WTC11 (cell line): Measurements from ENCODE around the gene ABHD15. TPM values are rescaled to one million over a fixed set of nuclear protein-coding genes. Genes with fewer than 3 reads are reported as not detected.

Source experiments
- ATAC-seq: fragments of 200-7000 bp; cut with Tn5 transposase; 2 replicates; pipeline ENCODE4 v1.10.0; 2021; ENCODE audit warnings: mild to moderate bottlenecking, moderate library complexity
- CTCF ChIA-PET: fragments of 300-600 bp; sonication (Branson Sonifier 250); formaldehyde crosslinking; loops from one replicate; lab custom pipeline; 2021; ENCODE audit warnings: antibody characterized with exemption; lab: Charles Lee
- POLR2A ChIA-PET: fragments of 350-600 bp; sonication (Branson Sonifier 250); formaldehyde crosslinking; loops from one replicate; lab custom pipeline; 2021; ENCODE audit warnings: antibody characterized with exemption; lab: Charles Lee
- DNase-seq: peaks from one replicate; pipeline ENCODE4 v3.0.0; 2021; ENCODE audit warnings: low spot score
- H3K27ac Mint-ChIP-seq: 2 replicates; pipeline ENCODE4 v1.8.0; 2021; ENCODE audit warnings: mixed read lengths
- H3K27me3 Mint-ChIP-seq: 2 replicates; pipeline ENCODE4 v1.8.0; 2021; ENCODE audit warnings: low read depth, mild to moderate bottlenecking, moderate library complexity, mixed read lengths
- H3K36me3 Mint-ChIP-seq: 2 replicates; pipeline ENCODE4 v1.8.0; 2021; ENCODE audit warnings: mixed read lengths
- H3K4me1 Mint-ChIP-seq: 2 replicates; pipeline ENCODE4 v1.8.0; 2022; ENCODE audit warnings: mixed read lengths
- H3K4me3 Mint-ChIP-seq: 2 replicates; pipeline ENCODE4 v1.8.0; 2021; ENCODE audit warnings: mild to moderate bottlenecking, moderate library complexity, mixed read lengths
- H3K9me3 Mint-ChIP-seq: 2 replicates; pipeline ENCODE4 v1.8.0; 2021; ENCODE audit warnings: mixed read lengths
- ARID4B ChIP-seq: sonication (generic); formaldehyde crosslinking; IDR thresholded peaks from 2 replicates; pipeline ENCODE4 v1.8.0; 2023; ENCODE audit warnings: missing genetic modification reagents, mild to moderate bottlenecking, borderline replicate concordance
- FOXP1 ChIP-seq: sonication (generic); formaldehyde crosslinking; IDR thresholded peaks from 2 replicates; pipeline ENCODE4 v1.8.0; 2022; ENCODE audit warnings: missing genetic modification reagents, mild to moderate bottlenecking, moderate library complexity, borderline replicate concordance
- FOXP4 ChIP-seq: sonication (generic); formaldehyde crosslinking; IDR thresholded peaks from 2 replicates; pipeline ENCODE4 v1.8.0; 2022; ENCODE audit warnings: mild to moderate bottlenecking, missing genetic modification reagents
- HMGXB4 ChIP-seq: sonication (generic); formaldehyde crosslinking; IDR thresholded peaks from 2 replicates; pipeline ENCODE4 v1.8.1; 2023; ENCODE audit warnings: mild to moderate bottlenecking, moderate library complexity, missing genetic modification reagents
- JAZF1 ChIP-seq: fragments of 250-450 bp; sonication (Bioruptor Pico); IDR thresholded peaks from 2 replicates; pipeline ENCODE4 v1.9.0; 2021; ENCODE audit warnings: moderate library complexity, mild to moderate bottlenecking, inconsistent platforms
- JUN ChIP-seq: sonication (generic); formaldehyde crosslinking; IDR thresholded peaks from 2 replicates; pipeline ENCODE4 v1.8.0; 2023; ENCODE audit warnings: mild to moderate bottlenecking, missing genetic modification reagents
- KAT7 ChIP-seq: sonication (generic); formaldehyde crosslinking; IDR thresholded peaks from 2 replicates; pipeline ENCODE4 v1.8.1; 2023; ENCODE audit warnings: missing genetic modification reagents, mild to moderate bottlenecking, borderline replicate concordance
- MAX ChIP-seq: sonication (generic); formaldehyde crosslinking; IDR thresholded peaks from 2 replicates; pipeline ENCODE4 v1.8.0; 2022; ENCODE audit warnings: mild to moderate bottlenecking, missing genetic modification reagents
- NR2C2 ChIP-seq: sonication (generic); formaldehyde crosslinking; IDR thresholded peaks from 2 replicates; pipeline ENCODE4 v1.8.0; 2022; ENCODE audit warnings: mild to moderate bottlenecking, missing genetic modification reagents
- USF1 ChIP-seq: sonication (generic); formaldehyde crosslinking; IDR thresholded peaks from 2 replicates; pipeline ENCODE4 v1.8.0; 2022; ENCODE audit warnings: mild to moderate bottlenecking, missing genetic modification reagents
- ZNF121 ChIP-seq: sonication (generic); formaldehyde crosslinking; IDR thresholded peaks from 2 replicates; pipeline ENCODE4 v1.8.0; 2023; ENCODE audit warnings: missing genetic modification reagents
- ZNF423 ChIP-seq: fragments of 250-450 bp; sonication (Bioruptor Pico); IDR thresholded peaks from 2 replicates; pipeline ENCODE4 v2.1.2; 2022; ENCODE audit warnings: mild to moderate bottlenecking, moderate library complexity
- total RNA-seq: library from RNA; stranded (reverse); gene quantifications from 3 replicates; pipeline ENCODE4 v1.2.3, GENCODE V29; 2021

ABHD15 gene
- total RNA-seq, 1 experiment from 2014 or later: 2.8 TPM

GRCh38 chr17:29568331-29569244, 1.8 kb upstream of the ABHD15 start, which contains the start of gene TP53I13 (continued):
- TF ChIP-seq FOXP4: peak; percentile 32; the same call in 1 of the 2 replicates
- peak; percentile 8; the same call in 1 of the 2 replicates for TF ChIP-seq FOXP1 (CRISPR knock-in tag)
- TF ChIP-seq JAZF1 (CRISPR knock-in tag): no peak

DNA sequence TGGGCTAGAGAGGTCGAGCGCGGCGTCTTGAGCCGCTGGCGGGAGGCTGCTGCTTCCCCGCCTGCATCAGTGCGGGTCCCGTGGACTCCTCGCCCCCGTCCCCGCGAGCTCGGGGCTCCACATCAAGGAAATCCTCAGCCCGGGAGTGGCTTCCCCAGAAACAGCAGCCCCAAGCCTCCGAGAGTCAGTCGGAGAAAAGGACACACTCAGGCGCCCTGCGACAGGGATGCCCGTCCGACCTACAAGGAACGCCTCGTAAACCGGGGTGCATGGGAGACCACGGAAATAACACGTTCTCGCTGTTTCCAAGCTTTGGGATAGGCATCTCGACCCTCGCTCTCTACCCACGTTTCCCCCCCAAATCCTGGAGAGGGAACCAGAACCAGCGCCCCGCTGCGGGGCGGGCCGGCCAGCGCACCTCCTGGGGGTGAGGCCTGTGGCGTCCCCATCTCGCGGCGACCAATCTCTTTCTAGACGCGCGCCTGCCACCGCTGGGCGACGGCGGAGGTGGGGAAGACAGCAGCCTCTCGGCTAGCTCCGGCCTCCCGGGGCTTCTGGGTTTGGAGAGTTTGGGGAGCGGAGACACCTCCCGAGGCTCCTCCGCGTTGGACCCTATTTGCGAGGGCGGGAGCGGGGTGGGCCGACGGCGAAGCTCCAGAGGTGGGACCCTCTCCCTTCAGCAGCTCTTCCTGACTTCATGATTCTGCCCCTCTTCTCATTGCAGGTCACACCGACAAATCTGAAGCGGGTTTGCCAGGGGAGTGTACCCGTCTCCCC, 905 bp upstream of the ABHD15 start:
- Mint-ChIP-seq H3K4me3 (peak overlapping the region; percentile 91), H3K4me1 (peaks cover 11% of the 10 kb centered on the region), H3K27me3 (peaks cover 48% of the 10 kb centered on the region), H3K9me3 (no peaks in the 10 kb centered on the region), H3K27ac (peak overlapping the region; percentile 95), H3K36me3 (no peaks in the 10 kb centered on the region)
- ChIA-PET CTCF (interaction anchor here (0.7 to 11.4 kb wide), 12 partner anchors 12 to 198 kb away, joined by 3 to 112 read pairs (median 8); partner anchors contain the start of gene ANKRD13B), POLR2A (interaction anchor here (1.3 to 1.6 kb wide), 2 partner anchors 24 to 30 kb away, joined by 5 to 10 read pairs; no protein-coding TSS in a partner anchor)
- ATAC-seq (peak; percentile 11), DNase-seq (peak; percentile 74)
- TF ChIP-seq MAX (CRISPR knock-in tag) (no peak), ZNF121 (CRISPR knock-in tag) (no peak), ZNF423 (CRISPR knock-in tag) (peak; percentile 49), NR2C2 (CRISPR knock-in tag) (no peak), HMGXB4 (CRISPR knock-in tag) (0 out of 2 replicates have a peak, but pooled peaks have one; percentile 16), ARID4B (0 out of 2 replicates have a peak, but pooled peaks have one; percentile 48), KAT7 (CRISPR knock-in tag) (peak; percentile 45; the same call in 1 of the 2 replicates), USF1 (no peak), JUN (CRISPR knock-in tag) (no peak)
